Activated naive CD4-positive, alpha-beta T cell treated with Interleukin-2 at 50 U/mL for 16 hours (primary cell): ENCODE results near the gene SPTA1.
"Not testable (repeated sequence)": the region's sequence is repeated elsewhere in the genome, so short reads cannot be mapped to it uniquely, and the experiment has no call there.

Experiments
- DNase-seq: peaks from one replicate; pipeline ENCODE4 v3.0.0-alpha.2; 2020

SPTA1 gene

GRCh38 chr1:158686111-158687009, at the start of gene SPTA1:
SPTA1 (minus strand) TSS chr1:158686715; CDS start chr1:158686517, 198 bp downstream.
- no peak for DNase-seq

GRCh38 chr1:158735848-158736247, 49.3 kb upstream of the SPTA1 start:
- no peak for DNase-seq

- no peak for DNase-seq
These were observed 46.0 kb upstream of the SPTA1 start for GRCh38 chr1:158732524-158732923.

GRCh38 chr1:158731707-158732106, 45.2 kb upstream of the SPTA1 start:
- no peak for DNase-seq

GRCh38 chr1:158730453-158730852, 43.9 kb upstream of the SPTA1 start:
- no peak for DNase-seq

- no peak for DNase-seq
These were observed 42.2 kb upstream of the SPTA1 start for GRCh38 chr1:158728510-158729225.

GRCh38 chr1:158724442-158724841, 37.9 kb upstream of the SPTA1 start:
- DNase-seq, result no peak

- no peak for DNase-seq
These were observed 34.1 kb upstream of the SPTA1 start, which contains the start of gene OR6K3 for GRCh38 chr1:158720620-158721019. OR6K3 (minus strand) TSS chr1:158720720; CDS start chr1:158718115, 2,605 bp downstream.

- no peak for DNase-seq
These were observed 33.1 kb upstream of the SPTA1 start for GRCh38 chr1:158719664-158720063.

- DNase-seq, result no peak
These were observed 30.8 kb upstream of the SPTA1 start for GRCh38 chr1:158717344-158717743.

GRCh38 chr1:158716335-158716734, 29.8 kb upstream of the SPTA1 start:
- DNase-seq, result no peak

- no peak for DNase-seq
These were observed 28.2 kb upstream of the SPTA1 start for GRCh38 chr1:158714754-158715153.

GRCh38 chr1:158711098-158711497, 24.6 kb upstream of the SPTA1 start:
- DNase-seq, result no peak

- DNase-seq, result no peak
These were observed 19.6 kb upstream of the SPTA1 start for GRCh38 chr1:158706096-158706495.

- no peak for DNase-seq
These were observed 14.0 kb upstream of the SPTA1 start, which contains the start of gene OR6K2 for GRCh38 chr1:158700552-158700951. OR6K2 (minus strand) TSS chr1:158700652; CDS start chr1:158700652, 0 bp downstream.

GRCh38 chr1:158694596-158694995, 8.1 kb upstream of the SPTA1 start:
- no peak for DNase-seq

GRCh38 chr1:158692356-158692755, 5.8 kb upstream of the SPTA1 start:
- DNase-seq, result no peak

- DNase-seq, result no peak
These were observed 5.4 kb upstream of the SPTA1 start for GRCh38 chr1:158691907-158692306.

- not testable (repeated sequence) for DNase-seq
These were observed 4.6 kb upstream of the SPTA1 start for GRCh38 chr1:158691149-158691548.

- no peak for DNase-seq
These were observed 3.4 kb upstream of the SPTA1 start for GRCh38 chr1:158689875-158690274.

- DNase-seq, result no peak
These were observed 2.6 kb upstream of the SPTA1 start for GRCh38 chr1:158689110-158689509.

- not testable (repeated sequence) for DNase-seq
These were observed 1.8 kb upstream of the SPTA1 start for GRCh38 chr1:158688343-158688742.

GRCh38 chr1:158687037-158687436, 522 bp upstream of the SPTA1 start:
- no peak for DNase-seq

- DNase-seq, result no peak
These were observed 1.4 kb downstream of the SPTA1 start for GRCh38 chr1:158685085-158685484.
